Measurements from ENCODE around the gene HES6.

Gene HES6

GRCh38 chr2:238235331-238235732 is 4.5 kb downstream of the HES6 start:
- no peak for DNase-seq (ENCODE audit: low spot score)

GRCh38 chr2:238233625-238234024 is 6.2 kb downstream of the HES6 start:
- no peak for DNase-seq (ENCODE audit: low spot score)

GRCh38 chr2:238231809-238232208 is 8.0 kb downstream of the HES6 start:
- DNase-seq (ENCODE audit: low spot score): no peak

- peak; percentile 72 for DNase-seq (ENCODE audit: low spot score)
Observed at GRCh38 chr2:238231251-238231793, 8.5 kb downstream of the HES6 start.

GRCh38 chr2:238230699-238231098 is 9.1 kb downstream of the HES6 start:
- no peak for DNase-seq (ENCODE audit: low spot score)

- peak; percentile 25 for DNase-seq (ENCODE audit: low spot score)
Observed at GRCh38 chr2:238228700-238229099, 11.1 kb downstream of the HES6 start.

- DNase-seq (ENCODE audit: low spot score): no peak
Observed at GRCh38 chr2:238227587-238228032, 12.2 kb downstream of the HES6 start.

GRCh38 chr2:238226698-238227586 is 12.9 kb downstream of the HES6 start:
- DNase-seq (ENCODE audit: low spot score): no peak

GRCh38 chr2:238225911-238226697 is 13.7 kb downstream of the HES6 start:
- no peak for DNase-seq (ENCODE audit: low spot score)

- DNase-seq (ENCODE audit: low spot score): no peak
Observed at GRCh38 chr2:238225121-238225520, 14.7 kb downstream of the HES6 start.

GRCh38 chr2:238224356-238225035 is 15.3 kb downstream of the HES6 start:
- DNase-seq (ENCODE audit: low spot score): no peak

GRCh38 chr2:238220892-238221521 is 18.8 kb downstream of the HES6 start:
- DNase-seq (ENCODE audit: low spot score): peak; percentile 95

- no peak for DNase-seq (ENCODE audit: low spot score)
Observed at GRCh38 chr2:238220274-238220891, 19.5 kb downstream of the HES6 start.

GRCh38 chr2:238216651-238217184 is 23.1 kb downstream of the HES6 start:
- peak; percentile 44 for DNase-seq (ENCODE audit: low spot score)

GRCh38 chr2:238207006-238207405 is 32.8 kb downstream of the HES6 start:
- DNase-seq (ENCODE audit: low spot score): no peak

GRCh38 chr2:238203973-238204683 is 35.7 kb downstream of the HES6 start:
- DNase-seq (ENCODE audit: low spot score): no peak

- DNase-seq (ENCODE audit: low spot score): peak; percentile 76
Observed at GRCh38 chr2:238203094-238203972, 36.5 kb downstream of the HES6 start, which contains the start of gene ILKAP. Gene ILKAP, minus strand, starts transcription at chr2:238203695. Its CDS starts 142 bp downstream, at chr2:238203553.

GRCh38 chr2:238202326-238203093 is 37.3 kb downstream of the HES6 start:
- no peak for DNase-seq (ENCODE audit: low spot score)
